NCI-H460 (cell line): ENCODE measurements around the gene TSPAN10. TPM values are rescaled to one million over a fixed set of nuclear protein-coding genes. Genes with fewer than 3 reads are reported as not detected.
"Not testable (repeated sequence)": the region's sequence is repeated elsewhere in the genome, so short reads cannot be mapped to it uniquely, and the experiment has no call there.

Source experiments
- DNase-seq: peaks from one replicate; pipeline ENCODE4 v3.0.0-alpha.2; 2016; ENCODE audit warnings: low read depth; ENCODE audit errors: extremely low read depth
- polyA plus RNA-seq: library from polyadenylated mRNA; depleted of rRNA; stranded (reverse); fragments of >200 nt; gene quantifications from 2 replicates; pipeline ENCODE4 v1.2.3, GENCODE V29; 2014; cell fraction: nucleus; rRNA removed
- total RNA-seq: library from RNA; depleted of rRNA; stranded (reverse); fragments of >200 nt; shearing (Covaris generic); gene quantifications from 2 replicates; pipeline ENCODE4 v1.2.3, GENCODE V29; 2014; rRNA removed

Gene TSPAN10
- total RNA-seq = 0.42 and 0.49 TPM in 2 replicates
- 1.2 TPM in 1 of 2 replicates, not detected in the other for polyA plus RNA-seq

DNA sequence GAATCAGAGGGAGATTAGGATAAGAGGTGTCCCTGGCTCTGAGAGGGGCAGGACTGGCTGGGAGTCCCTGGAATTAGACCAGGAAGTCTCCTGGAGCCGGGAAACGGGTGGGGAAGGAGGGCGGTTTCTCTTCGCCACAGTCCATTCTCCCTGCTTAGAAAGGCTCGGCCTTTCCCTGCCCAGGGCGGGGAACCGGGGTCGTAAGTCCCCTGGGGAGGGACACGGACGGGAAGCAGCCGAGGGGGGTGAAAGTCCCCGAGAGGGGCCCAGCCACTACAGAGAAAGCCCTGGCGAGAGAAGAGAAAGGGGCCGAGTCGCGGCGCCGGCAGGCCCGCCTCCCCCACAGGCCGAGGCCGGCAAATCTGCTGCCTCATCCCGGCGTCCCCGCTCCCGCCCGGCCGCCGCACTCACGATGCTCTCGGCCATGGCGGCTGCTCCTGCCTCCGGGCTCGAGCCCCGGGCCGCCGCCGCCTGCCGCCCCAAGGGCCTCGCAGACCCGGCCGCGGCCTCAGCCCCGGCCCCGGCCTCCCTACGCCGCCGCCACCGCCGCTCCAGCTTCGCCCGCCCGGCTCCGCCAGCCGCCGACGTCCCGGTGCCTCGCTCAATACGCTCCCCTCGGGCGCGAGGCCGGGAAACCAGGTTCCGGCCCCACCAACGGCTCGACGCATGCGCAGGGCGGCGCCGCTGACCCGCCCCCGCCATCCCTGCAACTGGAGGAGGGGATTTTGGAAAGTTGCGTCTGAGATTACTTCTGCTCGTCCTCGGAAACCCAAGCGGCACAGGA lies at the start of gene TSPAN10, which contains the start of gene NPLOC4:
Gene TSPAN10 (plus strand): TSS at position 692 of the 784 bp plus-strand sequence. CDS start 5,217 bp downstream, outside the sequence.
Gene NPLOC4 (minus strand): TSS at position 608 of the 784 bp plus-strand sequence. CDS start 182 bp downstream, at position 426.
- peak; percentile 80 for DNase-seq

DNA sequence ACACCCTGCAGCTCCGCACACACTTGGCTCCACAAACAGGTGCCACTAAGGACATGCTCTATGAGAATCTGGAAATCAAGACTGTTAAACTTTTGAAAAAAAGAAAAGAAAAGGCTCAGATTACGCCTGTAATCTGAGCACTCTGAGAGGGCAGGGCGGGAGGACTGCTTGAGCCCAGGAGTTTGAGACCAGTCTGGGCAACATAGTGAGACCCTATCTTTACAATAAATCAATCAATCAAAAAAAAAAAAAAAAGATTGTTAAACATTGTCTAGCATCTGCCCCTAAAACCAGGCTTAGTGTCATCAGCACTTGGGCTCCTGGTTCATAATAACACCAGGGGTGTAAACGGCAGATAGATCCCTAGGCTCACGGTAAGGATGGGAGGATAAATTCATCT lies 47.4 kb upstream of the TSPAN10 start:
- DNase-seq = no peak

DNA sequence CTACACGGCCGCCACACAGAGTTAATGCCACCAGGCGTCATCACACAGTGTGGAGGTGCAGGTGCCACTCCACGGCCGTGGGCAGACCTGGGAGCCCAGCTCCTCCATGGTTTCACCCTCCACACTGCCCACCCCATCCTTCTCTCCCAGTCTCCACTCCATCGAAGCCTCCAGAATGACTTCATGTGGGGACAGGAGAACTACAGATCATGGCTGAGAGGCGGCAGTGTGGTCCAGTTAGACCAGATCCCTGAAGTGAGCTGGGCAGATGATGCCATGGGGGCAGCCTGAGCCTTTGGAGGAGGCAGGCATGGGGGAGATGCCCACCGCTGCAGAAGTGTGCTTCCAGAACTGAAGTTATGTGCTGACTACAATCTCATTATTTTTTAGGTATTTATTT lies 46.9 kb upstream of the TSPAN10 start:
- no peak for DNase-seq

DNA sequence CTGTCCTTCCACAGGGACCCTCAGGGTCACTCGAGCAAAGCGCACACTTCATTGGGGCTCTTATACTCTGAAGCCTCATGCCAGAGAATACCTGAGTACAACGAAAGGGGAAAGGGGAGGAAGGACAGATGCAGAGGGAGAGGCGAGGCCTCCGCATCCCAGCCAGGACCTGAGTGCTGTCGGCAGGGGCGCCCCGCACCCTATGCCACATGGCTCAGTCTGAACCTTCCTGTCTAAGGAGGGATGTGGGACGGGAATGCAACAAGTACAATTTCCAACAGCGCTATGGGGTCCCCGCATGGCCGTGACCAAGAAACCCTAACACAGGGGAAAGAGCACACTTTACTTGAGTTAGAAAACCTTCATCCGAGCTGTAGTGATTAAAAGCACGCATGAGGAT lies 45.0 kb upstream of the TSPAN10 start:
- DNase-seq = no peak

DNA sequence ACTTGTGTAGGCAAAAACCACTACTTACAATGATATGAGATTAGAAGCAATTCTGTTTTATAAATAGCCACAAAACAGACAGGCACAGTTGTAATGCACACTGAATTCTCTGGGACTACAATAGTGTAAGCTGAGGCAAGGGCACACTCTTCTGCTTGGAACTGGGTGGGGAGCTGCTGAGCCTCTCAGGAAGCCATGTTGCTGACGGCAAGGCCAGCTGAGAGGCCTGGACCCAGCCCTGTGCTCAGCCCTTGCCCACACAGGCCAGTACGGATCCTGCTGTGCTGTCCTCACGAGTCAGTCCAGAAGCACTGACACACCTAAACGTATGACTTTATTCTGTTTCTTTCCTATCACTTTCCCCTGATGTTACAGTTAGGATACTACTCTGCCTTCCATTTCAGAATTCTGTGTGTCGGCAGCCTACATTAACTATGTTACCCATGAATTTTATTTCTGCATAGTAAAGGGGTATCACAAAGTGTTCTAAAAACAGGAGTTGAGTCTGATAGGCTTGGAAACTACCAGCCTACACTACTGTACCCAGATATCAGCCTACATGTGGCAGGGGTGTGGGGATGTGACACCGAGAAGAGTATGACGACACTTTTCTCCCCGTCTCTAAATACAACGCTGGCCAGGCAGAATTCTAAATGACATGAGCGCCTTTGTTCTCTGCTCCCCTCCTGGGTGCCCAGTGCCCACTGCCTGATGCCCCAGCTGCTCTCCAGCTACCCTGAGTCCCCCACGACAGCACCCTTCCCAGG lies 43.7 kb upstream of the TSPAN10 start:
- no peak for DNase-seq

DNA sequence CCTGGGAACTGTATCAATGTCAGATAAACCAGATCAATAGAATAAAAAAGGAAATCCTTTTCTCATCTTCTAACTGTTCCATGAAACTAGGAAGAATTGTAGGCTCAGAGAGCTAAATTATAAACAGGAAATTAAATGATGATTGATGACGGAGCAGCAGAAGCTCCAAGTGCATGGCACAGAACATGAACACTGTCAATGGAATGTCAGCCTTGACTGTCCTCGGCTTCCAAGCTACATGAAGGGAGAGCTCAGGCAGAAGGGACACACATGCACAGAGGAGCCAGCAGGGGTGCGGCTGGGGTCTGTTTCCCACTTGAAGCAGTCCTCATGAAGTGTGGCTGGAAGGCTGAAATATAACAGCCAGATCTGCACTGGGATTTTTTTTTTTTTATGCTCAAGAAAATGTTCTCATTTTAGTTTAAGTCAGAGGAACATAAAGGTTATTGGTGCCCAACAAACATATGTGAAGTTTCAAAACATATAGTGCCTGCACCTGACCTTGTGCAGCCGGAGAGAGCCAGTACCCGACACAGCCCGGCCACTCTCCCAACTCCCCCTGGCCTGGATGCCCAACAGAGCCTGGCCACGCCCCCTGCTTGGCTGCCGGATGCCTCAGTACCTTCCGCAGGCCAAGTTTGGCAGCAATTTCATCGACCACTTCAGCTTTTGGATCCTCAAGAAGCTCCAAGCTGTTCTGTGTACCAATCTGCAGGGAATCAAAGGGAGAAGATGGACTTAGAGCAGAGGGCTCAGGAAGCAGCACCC lies 37.1 kb upstream of the TSPAN10 start:
- no peak for DNase-seq

DNA sequence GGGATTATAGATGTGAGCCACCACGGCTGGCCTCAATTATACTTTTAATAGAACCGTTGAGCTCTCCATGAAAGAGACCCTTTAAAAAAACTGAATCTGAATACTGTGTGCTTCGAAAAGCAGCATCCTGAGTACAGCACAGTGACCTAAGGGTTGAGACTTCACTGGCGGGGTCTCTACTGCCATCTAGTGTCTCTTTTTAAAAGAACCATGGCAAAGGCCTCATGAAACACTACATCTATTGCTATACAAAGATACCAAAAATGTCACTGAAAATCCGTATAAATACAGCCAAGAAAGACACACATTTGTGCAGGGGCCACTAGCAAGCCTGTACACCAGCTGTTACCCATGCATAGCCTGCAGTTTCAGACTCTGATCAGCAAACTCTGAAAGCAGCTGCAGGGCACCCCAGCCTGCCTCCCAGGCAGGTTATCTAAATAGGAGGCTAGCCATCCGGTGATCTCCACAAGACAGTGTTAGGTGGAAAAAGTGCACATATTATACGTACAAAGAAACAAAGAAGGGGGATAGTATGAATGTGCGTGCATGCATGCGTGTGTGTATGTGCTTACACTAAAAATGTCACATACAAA lies 35.4 kb upstream of the TSPAN10 start:
- peak; percentile 61 for DNase-seq

DNA sequence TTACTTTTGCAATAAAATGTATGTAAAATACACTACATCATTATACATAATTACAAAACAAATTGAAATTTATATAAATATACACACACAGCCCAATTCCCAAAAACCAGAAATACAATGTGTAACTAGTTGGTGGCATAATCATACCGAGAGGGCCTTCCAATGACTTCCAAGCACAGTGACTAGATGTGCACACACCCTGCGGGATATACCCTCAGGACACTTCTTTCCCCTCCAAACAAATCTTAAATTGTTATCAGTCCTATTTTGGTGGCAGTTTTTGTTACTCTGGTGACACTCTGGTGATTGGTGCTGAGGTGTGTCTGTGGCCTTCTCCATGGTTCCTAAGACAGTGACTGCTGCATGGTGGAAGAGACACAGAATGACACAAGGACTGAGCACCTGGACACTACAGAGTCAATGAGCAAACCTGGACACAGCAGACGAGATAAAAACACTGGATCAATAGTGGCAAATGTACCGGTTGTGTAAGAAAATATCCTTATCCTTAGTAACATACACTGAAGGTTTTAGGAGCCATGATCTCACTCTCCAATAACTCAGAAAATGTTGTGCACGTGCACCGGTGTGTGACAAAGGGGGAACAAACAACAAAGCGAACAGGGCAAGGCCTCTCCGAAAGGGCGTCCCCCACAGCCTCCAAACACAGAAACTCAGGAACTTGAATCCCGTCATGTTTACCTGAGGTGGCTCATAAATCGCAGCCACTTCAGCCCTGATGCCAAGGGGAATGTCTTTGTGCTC lies 33.0 kb upstream of the TSPAN10 start:
- DNase-seq = no peak

DNA sequence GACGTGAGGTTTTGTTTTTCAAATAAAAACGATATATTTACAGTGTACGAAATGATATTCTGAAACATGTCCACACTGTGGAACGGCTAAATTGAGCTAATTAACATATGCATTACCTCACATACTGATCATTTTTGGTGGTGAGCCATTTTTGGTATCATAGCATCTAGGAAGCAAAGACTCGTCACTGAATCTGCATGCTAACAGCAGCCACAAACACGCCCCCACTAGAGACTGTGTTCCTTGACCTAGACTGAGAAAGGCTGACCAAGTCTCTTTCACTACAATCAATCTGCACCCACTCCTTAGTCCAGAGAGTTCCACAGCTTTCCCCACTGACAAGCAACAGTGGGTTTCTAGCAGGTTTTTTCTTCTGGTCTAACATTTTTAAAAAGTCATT lies 29.6 kb upstream of the TSPAN10 start:
- no peak for DNase-seq

DNA sequence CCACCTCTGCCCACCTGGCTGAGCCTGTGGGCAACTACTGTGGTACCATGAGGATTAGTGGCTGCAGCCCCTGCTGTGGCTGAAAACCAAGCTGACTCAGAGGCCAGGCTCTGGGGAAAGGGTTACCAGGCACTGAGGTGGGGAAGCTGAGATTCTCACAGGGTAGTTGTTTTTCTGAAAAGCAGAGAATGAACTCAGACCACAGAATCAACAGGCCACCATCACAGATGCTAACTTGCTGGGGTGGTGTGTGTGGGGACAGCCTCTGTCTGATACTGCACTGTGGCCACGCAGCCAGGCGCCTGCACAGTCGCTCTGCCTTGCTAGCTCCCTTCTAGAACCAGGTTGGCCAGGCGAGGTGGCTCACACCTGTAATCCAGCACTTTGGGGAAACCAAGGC lies 28.9 kb upstream of the TSPAN10 start:
- DNase-seq = no peak

DNA sequence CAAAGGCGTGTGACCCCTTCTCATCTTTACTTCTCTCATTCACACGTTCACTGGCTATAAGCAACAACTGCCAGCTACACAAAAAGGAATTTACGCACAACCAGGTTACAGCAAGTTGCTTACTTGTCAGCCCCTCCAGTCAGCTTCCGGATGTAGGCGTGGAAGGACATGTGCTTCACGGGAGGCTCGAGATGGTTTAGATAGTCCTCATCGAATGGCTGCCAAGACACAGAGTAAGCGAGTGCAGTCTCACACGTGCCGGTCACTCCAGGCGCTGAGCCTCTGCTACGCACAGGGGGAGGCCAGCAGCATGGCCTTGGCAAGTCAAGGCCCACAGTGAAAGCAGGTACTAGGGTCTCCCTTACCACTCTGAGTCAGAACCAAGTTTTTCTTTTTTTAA lies 28.4 kb upstream of the TSPAN10 start:
- DNase-seq = no peak

DNA sequence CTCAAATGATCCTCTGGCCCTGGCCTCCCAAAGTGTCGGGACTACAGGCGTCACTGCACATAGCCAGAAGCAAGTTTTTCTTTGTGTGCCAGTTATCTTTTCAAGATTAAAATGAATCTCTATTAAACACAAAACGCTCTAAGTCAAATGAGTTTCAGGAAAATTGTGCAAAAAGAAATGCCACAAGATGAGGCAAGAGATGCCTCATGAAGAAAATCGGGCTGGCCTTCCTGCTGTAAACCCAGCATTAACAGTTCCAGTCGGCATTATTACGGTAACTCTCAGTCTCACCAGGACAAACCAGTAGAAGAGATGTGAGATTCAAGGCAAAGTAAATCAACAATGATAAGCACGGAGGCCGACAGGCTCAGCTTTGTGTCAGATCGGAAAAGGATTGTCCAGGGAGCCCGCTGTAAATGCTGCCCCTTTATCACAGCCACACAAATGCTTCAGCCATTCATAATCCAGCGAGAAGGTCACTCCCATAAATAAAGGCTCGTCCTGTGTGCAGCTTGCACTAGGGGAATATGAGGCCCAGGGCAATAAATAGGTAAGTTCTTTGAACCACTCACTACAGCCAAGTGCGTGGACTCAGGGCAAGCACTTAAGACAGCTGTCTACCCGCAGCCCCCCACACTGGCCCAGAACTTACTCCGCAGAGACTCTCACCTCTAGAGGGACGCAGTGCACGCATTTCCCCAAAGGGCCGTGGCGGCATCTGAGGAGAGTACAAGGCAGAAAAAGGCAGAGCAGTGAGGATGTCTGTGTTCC lies 27.3 kb upstream of the TSPAN10 start:
- no peak for DNase-seq

DNA sequence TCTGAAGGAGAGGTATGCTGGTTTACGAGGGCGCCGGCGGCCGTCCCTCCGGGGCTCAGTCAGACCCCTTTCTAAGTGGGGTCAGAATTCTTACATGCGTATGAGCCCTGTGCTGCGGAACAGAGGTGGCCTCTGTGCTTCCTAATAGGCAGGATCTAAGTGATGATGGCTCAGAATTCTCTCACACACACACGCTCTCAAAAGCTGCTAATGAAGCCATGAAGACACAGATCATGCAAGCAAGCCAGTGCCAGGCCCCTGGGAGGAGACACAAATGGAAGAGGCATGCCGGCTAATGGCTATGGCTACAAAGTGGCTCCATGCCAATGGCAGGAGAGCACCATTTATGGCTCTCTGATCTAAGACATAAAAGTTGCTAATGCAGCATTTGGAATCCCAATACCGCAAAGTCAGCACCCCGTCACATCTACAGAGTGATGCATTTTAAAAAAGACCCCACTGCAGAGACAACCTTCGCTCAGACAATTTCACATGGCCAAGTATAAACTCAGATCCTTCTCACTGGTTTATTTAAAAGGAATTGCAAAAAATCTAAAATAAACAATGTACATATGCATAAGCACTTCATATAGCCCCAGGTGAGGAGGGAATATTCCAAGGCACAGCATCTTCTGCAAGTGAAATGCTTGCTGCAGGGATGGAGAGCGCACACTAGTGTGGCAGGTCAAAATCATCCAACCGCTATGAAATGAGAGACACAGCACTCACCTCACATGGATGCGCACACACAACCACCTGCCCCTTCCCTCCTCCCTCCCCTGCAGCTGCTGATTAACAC lies 24.6 kb upstream of the TSPAN10 start:
- DNase-seq = no peak

DNA sequence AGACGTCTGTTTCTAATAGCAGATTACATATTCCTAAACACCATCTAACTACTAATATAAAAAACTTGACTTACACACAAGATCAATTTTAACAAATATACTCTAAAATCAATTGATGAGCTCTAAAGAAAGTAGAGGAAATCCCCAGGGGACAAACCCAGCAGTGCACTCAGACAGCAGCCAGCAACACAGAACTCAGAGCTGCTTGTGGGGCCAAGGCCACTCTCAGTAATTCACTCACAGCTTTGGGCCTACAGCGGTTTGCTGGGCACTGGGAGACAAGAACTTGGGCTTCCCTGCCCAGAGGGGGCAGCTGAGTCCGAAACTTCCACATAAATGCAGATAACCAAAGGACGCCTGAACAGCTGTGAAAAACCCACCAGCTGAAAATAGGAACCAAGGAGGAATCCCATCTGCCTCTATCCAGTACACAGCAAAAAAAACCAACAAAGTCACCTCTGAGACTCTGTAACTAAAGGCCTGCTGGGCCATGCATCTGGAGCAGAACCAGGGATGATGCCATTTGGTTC lies 21.5 kb upstream of the TSPAN10 start:
- no peak for DNase-seq

DNA sequence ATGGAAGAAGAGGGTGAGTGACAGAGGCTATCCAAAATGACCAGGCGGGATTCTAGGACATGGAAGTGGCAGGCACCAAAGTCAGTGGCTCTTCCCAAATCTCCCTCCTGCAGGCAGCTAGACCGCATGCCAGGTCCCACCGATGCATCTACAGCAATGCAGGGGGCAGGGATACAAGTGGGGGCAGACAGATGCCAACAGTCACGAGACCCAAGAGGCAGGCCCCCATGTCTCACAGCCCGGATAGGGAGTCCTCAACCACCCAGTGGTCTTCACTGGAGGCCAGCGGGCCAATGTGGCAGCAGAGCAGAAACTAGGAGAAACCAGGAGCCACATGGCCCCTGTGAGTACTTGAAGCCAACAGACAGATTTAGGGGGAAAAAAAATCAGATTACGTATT lies 20.1 kb upstream of the TSPAN10 start:
- DNase-seq = no peak

DNA sequence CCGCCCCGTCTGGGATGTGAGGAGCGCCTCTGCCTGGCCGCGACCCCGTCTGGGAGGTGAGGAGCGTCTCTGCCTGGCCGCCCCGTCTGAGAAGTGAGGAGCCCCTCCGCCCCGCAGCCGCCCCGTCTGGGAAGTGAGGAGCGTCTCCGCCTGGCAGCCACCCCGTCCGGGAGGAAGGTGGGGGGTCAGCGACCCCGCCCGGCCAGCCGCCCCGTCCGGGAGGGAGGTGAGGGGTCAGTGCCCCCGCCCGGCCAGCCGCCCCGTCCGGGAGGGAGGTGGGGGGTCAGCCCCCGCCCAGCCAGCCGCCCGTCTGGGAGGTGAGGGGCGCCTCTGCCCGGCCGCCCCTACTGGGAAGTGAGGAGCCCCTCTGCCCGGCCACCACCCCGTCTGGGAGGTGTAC lies 18.7 kb upstream of the TSPAN10 start:
- not testable (repeated sequence) for DNase-seq

DNA sequence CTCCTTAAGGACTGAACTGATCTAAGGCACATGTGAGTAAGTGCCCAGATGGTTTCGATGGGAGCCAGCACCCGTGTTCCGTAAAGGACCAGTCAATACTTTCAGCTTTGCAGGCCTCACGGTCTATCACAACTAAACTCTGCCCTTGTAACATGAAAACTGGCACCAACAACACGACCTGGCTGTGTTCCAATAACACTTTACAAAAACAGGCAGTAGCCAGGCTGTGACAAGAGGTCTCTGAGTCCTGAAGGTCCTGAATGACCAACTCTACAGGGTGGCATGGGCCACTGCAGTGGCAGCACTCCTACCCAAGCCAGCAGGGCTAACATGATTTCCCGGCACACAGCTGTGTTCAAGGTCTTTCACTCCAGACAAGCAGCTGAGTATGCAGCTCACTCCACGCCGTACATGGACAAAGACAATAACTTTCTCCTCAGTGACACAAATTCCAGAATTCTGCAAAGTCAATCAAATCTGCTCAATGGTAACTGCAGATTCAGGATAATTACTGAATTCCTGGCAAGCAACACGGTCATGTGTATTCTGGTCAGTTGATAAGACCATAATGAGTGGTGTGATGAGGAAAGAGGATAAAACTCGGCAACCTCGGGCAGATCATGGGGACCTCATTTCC lies 15.4 kb upstream of the TSPAN10 start:
- DNase-seq = no peak

DNA sequence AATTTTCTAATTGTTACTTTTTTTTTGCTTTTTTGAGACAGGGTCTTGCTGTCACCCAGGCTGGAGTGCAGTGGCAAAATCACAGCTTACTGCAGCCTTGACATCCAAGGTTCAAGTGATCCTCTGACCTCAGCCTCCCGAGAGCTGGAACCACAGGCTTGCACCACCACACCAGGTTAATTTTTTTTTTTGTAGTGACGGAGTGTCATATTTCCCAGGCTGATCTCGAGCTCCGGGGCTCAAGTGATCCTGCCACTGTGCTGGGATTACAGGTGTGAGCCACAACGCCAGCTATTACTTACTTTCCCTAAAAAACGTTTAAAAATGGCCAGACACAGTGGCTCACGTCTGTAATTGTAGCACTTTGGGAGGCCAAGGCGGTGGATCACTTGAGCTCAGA lies 6.7 kb upstream of the TSPAN10 start:
- no peak for DNase-seq
